GM19324 (cell line): ENCODE results near the gene SPRR5.

Experiments used
- ATAC-seq: cut with Tn5 transposase; IDR thresholded peaks from one replicate; pipeline ENCODE4 v1.9.1; 2021; ENCODE audit warnings: mild to moderate bottlenecking, moderate library complexity; ENCODE audit not compliant: unreplicated experiment, low FRiP score

The SPRR5 gene

DNA sequence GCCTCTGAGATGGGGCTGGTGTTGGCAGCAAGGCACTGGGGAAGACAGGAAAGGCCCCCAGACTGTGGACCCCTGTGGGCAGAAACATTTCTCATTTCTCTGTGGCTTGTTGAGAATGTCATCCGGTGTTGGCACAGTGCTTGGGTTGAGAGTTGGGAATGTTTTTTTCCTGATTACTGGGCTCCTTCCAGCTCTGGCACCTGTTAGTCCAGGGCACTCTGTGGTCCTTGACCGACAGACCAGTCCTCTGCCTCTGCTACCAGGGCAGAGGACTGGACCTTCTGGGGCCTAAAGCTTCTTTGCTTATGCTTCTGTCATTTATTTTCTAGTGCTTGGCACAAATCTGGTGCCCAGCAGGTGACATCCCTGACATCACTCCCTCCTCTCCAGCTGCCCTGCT, 4.8 kb upstream of the SPRR5 start:
- ATAC-seq = no peak

DNA sequence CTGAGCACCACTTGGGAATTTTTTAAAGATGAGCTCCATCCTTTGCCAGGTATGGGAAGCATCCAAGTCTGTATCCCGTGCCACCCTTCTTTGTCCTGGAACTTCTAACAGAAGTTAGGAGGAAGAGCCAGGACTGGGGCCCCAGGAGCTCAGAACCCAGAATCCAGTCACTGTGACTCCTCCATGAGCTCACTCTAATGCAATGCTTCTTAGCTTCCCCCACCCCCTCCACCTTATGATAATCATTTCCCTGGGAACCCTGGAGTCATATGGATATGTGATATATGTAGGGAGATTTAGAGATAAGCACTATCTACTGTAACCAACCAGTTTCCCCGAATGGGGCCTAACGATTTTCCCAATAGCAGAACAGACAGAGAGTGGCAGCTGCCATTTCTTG, 758 bp upstream of the SPRR5 start:
- ATAC-seq = no peak

DNA sequence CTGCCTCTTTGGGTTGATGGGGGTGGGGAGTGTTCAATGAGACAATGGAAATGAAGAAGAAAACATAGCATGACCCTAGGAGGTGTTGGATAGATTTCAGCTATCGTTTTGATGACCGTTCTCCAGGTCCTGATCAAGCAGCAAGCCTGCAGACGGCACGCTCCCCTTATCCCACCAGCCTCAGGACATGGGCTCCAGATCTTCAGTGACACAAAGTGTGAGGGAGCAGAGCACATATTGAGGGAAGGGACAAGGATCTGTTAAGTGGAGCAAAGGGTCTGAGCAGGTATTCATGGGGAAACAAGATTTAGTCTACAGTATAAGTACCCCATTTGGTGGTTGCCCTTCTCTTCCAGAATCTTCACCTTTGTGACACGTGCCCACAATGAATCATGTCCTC, 4.7 kb downstream of the SPRR5 start:
- no peak for ATAC-seq

DNA sequence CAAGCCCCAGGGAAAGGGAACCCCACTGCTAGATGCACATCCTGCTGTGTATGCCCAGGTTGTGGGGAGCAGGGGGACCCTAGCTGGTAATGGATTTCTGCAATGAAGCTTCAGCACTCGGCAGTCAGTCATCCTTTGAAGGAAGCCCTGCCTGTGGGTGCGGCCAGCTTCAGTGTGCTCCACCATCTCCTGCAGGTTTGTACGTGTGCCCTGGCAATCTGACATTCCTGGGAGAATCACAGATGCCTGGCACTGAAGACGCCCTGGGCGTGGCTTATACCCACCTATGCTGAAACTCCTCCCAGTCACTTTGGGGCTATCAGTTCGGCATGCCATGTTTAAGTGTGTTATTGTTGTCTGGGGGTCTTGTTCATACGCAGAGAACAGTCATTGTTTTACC, 6.8 kb downstream of the SPRR5 start:
- no peak for ATAC-seq

DNA sequence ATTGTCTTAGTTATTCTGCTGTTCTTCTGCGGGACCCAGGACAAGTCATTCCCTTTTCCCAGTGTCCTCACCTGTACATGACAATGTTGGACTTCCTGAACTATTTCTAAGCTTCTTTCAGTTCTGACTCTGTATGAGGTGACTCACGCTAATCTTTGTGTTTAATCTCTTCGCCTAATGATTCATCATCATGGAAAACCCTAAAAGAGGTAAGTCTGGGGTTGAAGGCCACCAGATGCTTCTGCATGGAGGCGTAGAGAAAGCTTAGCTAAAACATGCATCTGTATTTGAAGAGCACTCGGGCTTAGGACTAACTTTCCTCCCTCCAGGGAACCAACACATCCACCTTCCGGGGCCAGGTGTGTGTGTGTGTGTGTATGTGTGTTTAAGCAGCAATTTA, 7.4 kb downstream of the SPRR5 start:
- no peak for ATAC-seq

DNA sequence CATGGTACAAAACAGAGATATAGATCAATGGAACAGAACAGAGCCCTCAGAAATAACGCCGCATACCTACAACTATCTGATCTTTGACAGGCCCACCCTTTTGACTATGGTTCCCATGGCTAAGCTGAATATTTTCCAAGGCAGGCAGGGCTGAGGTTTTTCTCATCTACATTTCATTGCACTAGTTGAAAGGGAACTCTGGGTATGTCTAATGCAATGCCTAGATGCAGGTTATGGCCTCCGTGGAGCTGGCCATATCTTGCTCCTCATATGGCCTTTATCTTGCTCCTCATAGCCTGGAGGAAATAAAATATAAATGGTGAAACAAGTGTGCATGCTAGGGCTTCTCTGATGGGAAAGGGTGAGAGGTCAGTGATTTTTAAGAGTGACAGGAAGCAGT, 10.6 kb downstream of the SPRR5 start:
- no peak for ATAC-seq

DNA sequence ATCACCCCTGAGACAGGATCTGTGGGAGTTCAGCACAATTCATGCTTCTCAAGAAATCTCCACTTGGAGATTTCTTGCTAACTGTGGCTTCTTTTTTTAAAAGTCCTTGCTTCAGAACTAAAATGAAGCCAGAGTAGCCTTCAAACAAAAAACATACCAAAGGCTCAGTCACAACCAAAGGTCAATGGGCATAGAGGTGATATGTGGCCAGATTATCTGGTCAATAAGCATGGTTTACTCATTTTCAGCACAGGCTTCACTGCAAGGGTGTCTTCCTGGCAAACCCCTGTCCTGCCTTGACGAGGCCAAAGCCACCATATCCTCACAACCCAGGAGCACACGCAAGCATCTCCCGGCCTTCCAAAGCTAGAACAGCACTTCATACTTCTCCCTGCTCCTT, 12.3 kb downstream of the SPRR5 start:
- no peak for ATAC-seq

DNA sequence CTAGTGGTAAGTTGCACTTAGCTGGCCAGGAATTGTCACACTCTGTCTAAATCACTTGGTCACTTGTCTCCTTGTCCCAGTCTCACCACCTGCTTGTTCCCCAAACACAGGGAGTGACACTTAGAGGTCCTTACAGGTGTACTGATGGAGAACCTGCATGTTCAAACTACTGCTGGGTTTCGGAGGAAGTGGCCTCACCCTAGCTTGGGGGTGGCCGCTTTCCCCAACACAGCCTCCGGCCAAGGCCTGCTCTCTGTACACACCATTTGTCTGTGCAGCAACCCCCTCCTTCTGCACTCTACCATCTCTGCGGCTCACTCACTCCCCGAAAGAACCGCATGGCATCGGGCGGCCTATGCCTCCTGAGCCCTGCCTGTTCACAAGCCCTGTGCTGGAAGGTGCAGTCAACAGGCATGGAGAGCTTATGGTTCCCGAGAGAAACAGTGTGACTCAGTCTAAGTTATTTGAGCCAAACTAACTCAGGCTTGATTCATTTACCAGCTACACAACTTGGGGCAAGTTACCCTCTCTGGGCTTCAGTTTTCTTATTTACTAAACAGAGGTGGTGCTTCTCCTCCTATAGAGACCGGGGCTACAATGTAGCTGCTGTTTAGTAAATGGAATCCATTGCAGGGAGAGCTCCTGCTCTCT, 12.9 kb downstream of the SPRR5 start:
- no peak for ATAC-seq

DNA sequence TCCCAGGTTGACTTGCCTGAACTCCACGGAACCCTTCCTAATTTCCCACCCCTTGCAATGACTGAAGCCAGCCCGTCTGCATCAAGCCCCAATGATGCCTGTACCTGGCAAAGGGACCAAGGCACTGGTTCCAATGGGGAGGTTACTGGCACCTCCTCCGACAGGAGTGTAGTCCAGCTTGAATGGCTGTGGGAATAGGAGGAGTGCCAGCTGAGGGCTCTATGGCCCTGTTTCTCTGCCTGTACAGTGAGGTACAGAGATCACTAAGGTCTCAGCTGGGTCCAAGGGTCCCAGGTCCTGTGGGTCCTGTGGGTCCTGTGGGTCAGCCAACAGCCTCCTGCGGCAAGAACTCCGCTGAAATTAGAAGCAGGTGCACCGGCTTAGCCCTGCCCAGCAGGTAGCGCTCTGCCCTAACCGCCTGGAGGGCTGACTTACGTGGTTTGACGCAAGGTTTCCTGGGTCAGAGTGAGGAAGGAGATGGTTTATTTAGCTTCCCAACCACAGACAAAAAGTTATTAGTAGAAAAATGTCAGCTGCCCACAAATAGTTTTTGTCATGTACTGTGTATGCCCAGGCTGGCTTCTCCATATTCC, 13.5 kb downstream of the SPRR5 start:
- no peak for ATAC-seq

DNA sequence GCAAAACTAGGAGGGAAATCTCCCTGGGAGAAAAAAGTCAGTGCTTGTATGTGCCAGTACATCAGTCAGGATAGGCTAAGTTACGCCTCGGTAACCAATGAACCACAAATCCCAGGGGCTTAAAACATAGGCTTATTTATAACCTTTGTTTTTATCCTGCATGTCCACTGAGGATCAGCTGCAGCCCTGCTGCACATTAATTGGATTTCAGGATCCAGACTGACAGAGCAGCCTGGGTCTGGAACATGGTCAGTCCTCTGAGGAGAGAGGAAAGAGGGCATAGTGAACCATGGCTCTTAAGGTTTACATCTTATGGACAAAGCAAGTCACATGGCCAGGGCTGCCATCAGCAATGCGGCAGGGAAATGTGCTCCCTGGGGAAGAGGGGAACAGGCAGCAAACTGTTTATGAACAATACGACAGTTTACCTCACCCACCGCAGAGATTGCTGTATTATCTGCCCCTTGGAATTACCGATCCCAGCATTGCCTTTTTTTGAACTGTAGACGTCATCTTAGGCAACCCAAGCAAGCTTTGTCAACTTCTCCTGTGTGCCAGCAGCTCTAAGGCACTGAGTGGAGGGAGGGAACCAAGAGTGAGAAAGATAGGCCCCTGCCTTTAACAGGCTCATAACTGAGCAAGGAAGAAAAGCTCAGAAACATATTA, 14.4 kb downstream of the SPRR5 start:
- no peak for ATAC-seq

DNA sequence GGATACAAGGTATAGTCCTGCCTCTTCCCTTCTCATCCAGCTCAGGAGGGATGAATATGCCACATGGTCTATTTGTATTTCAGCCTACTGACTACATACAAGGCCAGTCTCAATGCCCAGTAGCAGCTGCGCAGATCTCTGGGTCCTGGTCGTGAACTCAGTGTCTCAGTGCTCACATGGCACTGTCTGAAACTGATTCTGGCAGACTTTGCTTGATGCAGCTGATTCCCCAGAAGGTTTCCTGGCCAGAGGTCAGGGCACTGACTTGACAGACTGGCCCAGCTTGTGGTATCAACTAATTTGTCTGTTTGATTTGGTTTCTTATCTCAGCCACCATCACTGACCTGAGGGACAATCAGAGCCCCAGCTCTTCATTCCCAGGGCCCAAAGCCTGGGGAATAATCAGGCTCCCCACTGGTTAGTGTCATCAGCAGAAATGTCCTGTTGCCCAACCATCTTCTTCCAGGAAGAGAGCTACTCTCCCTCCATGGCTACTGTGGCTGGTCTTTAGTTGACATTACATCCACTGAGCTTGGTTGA, 15.9 kb downstream of the SPRR5 start:
- ATAC-seq = no peak

DNA sequence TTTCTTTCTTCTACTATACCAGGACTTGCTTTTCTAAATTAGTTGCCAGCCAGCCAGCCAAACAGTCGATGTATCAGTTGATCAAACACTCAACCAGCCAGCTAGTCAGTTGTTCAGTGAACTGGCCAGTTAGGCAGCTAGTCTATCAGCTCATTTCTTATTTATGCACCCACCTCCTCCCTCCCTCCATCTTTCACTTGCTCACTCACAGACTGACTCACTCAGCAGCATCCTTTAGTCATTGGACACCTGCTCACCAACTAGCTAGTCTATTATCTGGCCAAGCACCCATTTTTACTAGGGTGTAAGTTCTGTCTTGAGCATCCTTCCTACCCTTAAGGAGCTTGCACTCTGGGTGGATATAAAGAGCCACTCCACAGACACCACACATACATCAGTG, 17.5 kb downstream of the SPRR5 start:
- no peak for ATAC-seq

DNA sequence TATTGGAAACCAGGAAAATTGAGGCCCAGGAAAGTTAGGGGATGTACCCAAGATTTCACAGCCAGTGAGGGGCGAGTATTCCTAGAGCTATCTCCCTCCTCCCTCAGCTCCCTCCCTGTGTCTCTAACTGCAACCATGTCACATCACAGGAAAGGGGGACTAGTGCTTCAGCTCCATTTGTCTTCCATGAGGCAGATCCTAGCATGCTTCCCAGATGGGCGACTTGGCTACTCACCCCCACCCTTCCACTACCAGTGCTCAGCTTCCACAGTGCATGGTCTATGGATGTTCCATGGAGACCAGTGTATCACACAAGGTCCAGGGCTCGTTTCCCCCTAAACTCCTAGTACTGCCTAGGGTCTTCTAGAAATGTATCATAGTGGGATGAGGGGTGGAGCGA, 18.8 kb downstream of the SPRR5 start:
- ATAC-seq = no peak

DNA sequence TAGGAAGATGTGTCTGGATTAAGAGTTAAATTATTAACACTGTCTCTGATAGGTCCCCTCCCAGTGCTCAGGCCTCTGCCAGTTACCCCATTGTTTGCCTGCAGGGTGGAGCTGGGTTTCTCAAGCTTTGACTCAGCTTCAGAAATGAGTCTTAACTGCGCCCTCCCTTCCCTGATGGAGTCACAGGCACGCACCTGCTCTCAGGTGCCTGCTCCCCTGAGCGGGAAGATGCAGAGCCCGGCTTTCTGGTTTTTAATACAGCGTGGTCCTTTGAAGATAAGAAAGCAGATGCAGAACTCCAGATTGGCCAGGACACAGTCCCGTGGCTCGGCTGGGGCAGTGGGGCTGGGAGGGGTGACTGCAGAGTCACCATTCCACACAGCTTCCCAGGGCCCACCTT, 20.2 kb downstream of the SPRR5 start:
- no peak for ATAC-seq

DNA sequence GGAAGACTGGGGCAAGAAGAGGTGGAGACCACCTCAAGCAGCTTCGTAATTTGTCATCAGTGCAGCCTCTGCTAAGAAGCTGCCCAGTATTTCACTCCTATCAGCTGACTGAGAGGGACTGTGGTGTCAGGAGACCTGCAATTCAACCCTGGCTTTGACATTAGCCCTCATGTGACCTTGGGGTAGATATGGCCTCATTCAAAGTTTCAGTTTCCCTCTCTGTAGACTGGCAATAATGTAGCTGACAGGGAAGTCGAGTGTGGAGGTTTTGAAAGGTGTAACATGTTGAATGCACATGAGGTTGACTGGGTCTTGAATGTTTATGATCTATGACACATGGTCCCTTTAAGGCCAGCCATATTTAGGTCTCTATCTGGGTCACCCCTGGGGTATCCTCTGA, 21.2 kb downstream of the SPRR5 start:
- no peak for ATAC-seq

DNA sequence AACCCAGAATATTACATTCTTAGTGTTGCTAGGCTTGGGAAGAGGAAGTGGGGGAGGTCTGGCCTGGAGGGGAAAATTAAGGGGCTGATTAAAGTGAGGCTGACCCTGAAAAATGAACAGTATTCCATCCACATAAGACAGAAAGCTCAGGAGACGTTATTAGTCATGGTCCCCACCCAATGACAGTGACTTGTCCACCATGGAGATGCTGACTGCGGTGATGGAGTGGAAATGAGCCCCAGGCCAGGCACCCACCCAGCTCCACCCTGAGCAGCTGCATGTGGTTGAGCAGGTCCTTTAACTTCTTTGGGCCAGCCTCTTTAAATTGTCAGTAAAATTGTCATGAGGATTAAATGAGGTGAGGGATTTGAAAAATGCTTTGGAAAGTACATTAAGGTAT, 22.0 kb downstream of the SPRR5 start:
- no peak for ATAC-seq

DNA sequence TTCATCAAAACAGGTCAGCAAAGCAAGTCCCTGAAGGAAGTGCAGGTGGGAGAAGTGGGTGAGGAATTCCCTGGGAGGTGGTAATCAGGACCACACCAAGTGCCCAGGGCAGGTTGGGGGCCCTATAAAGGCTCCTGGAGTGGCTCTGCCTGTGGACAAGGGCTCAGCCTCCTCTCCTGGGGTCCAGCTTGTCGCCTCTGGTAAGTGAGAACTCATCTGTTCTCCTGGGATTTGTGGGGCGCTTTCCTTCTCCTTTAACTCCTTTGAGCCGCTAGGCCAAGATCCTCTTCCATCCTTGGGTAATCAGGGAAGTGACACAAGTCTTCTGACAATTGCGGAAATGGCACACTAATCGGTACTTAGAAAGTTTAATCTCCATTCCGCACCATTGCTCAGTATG, 23.5 kb downstream of the SPRR5 start, which contains the start of gene SPRR4:
SPRR4 (plus strand) TSS at position 154 of the 400 bp plus-strand sequence. CDS start 1,243 bp downstream, outside the sequence.
- ATAC-seq = no peak

DNA sequence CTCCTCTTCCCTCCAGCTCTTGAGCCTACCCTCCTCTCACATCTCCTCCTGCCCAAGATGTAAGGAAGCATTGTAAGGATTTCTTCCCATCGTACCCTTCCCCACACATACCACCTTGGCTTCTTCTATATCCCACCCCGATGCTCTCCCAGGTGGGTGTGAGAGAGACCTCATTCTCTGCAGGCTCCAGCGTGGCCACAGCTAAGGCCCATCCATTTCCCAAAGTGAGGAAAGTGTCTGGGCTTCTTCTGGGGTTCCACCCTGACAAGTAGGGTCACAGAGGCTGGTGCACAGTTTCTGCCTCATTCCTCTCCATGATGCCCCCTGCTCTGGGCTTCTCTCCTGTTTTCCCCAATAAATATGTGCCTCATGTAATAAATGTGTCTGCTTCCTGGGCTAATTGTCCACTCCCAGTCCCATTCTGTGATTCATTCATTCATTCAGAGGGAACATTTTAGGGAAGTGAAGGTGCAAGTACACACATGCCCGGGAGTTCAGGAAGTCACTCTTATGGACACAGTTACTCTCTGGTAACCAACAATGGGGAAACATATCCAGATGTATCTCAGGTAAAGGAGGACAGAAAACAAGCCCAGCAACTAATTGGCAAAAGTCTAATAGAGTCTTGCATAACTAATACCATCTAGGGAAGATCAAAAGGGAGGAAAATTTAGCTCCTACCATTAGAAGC, 25.3 kb downstream of the SPRR5 start:
- ATAC-seq = no peak

DNA sequence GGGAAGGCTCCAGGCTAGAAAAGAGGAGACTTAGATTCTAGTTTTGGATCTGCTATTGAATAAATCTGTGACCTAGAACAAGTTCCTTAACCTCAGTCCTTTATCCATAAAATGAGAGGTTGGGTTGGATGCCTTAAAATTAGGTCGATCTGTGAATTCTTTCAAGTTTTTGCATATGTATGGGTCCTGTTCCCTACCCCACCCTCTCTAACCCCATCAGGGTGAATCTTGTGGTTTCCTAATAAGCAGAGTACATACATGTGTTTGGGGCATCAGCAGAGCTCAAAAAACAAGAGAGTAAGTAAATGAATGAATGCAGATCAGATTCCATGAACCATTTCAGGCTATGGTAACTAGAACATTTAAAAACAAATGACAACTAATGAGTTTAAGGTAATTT, 29.7 kb downstream of the SPRR5 start:
- ATAC-seq = no peak

DNA sequence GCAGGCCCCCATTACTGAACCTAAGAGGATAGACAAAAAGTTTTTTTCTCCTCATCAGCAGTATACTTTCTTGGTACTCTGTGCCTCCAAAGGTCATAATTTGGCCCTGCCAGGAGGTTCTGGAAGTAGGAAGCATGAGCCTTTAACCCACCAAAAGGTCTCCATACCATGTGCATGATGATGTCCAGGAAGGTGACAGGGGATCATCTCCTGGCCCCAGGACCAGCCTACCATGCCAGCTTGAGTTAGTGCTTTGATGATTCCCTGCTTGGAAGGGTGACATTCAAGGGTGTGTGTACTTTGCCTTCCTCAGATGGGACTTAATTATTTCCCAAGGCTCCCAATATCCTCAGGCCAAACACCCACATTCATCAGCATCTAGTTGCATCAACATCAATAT, 30.6 kb downstream of the SPRR5 start:
- ATAC-seq = no peak

DNA sequence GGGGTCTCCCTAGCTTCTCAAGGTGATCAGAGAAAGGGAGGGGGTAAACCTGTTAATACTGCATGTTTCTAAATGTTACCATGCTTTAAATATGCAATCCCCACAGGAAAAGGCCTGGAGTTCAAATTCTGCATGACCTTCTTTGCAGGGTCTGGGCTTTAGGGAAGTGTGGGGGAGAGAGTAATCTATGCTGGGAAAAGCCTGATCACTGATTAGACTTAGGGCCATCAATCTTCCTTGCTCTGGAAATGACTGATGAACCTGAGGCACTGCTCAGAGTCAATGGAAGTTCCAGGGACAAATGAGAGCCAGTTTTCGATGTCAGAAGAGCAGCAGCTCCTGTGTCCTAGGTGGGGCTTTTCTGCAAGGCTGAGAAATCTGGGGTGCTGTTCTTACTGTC, 33.7 kb downstream of the SPRR5 start:
- no peak for ATAC-seq
